Progenitor cell of endocrine pancreas (in vitro differentiated cells): ENCODE measurements around the gene DTD1. TPM values are rescaled to one million over a fixed set of nuclear protein-coding genes. Genes with fewer than 3 reads are reported as not detected.
A peak's percentile ranks its signal among the peaks of the same experiment; 100 is the strongest.

Source experiments
- DNase-seq: peaks from one replicate; pipeline ENCODE4 v3.0.0; 2021; ENCODE audit warnings: low spot score; ENCODE audit not compliant: unreplicated experiment
- H3K27ac Mint-ChIP-seq: 2 replicates; pipeline ENCODE4 v1.8.0; 2021; ENCODE audit warnings: mild to moderate bottlenecking, moderate library complexity, mixed read lengths
- H3K27me3 Mint-ChIP-seq: 2 replicates; pipeline ENCODE4 v1.8.0; 2021; ENCODE audit warnings: mixed read lengths
- H3K36me3 Mint-ChIP-seq: 2 replicates; pipeline ENCODE4 v1.8.0; 2022; ENCODE audit warnings: mixed read lengths; ENCODE audit not compliant: insufficient read depth
- H3K4me1 Mint-ChIP-seq: 2 replicates; pipeline ENCODE4 v1.8.0; 2021; ENCODE audit warnings: low read depth, mixed read lengths
- H3K4me3 Mint-ChIP-seq: 2 replicates; pipeline ENCODE4 v1.8.0; 2021; ENCODE audit warnings: low read depth, mild to moderate bottlenecking, moderate library complexity, mixed read lengths
- H3K9me3 Mint-ChIP-seq: 2 replicates; pipeline ENCODE4 v1.8.0; 2021; ENCODE audit warnings: low read depth, mixed read lengths
- total RNA-seq: library from RNA; stranded (reverse); gene quantifications from 2 replicates; pipeline ENCODE4 v1.2.1, GENCODE V29; 2021
- TF ChIP-seq, protein P1 (sequence below): fragments of 200-600 bp; sonication (generic); IDR thresholded peaks from one replicate; pipeline ENCODE4 v1.5.0; 2021; ENCODE audit warnings: antibody characterized with exemption, mild to moderate bottlenecking; ENCODE audit not compliant: unreplicated experiment

The DTD1 gene
- total RNA-seq, 1 donor from 2014 or later: 26.8 TPM

DNA sequence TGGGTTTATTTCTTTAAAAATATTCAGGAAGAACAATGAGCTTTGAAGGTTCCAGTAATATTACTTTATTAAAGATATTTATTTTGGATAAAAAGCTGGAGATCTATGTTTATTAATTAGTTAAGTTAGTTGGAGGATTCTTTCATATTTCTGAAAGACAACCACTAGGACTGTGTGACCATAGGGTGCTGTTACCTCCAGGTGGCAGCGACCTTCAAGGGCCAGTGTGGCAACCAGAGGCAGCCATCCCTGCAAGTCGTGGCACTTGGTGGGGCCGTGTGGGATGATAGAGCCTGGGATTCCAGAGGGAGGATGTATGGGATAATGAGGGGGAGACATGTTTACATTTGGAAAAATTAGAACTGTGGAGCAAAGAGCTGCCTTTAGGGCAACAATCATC, 130.3 kb downstream of the DTD1 start:
- Mint-ChIP-seq H3K9me3 (peaks cover 7% of the 10 kb centered on the region), H3K27ac (no peak overlapping the region), H3K27me3 (no peaks in the 10 kb centered on the region), H3K4me1 (no peaks in the 10 kb centered on the region), H3K4me3 (no peak overlapping the region), H3K36me3 (peaks cover 4% of the 10 kb centered on the region)
- no peak for DNase-seq
- TF ChIP-seq, protein P1, sequence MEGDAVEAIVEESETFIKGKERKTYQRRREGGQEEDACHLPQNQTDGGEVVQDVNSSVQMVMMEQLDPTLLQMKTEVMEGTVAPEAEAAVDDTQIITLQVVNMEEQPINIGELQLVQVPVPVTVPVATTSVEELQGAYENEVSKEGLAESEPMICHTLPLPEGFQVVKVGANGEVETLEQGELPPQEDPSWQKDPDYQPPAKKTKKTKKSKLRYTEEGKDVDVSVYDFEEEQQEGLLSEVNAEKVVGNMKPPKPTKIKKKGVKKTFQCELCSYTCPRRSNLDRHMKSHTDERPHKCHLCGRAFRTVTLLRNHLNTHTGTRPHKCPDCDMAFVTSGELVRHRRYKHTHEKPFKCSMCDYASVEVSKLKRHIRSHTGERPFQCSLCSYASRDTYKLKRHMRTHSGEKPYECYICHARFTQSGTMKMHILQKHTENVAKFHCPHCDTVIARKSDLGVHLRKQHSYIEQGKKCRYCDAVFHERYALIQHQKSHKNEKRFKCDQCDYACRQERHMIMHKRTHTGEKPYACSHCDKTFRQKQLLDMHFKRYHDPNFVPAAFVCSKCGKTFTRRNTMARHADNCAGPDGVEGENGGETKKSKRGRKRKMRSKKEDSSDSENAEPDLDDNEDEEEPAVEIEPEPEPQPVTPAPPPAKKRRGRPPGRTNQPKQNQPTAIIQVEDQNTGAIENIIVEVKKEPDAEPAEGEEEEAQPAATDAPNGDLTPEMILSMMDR: peak; percentile 21

DNA sequence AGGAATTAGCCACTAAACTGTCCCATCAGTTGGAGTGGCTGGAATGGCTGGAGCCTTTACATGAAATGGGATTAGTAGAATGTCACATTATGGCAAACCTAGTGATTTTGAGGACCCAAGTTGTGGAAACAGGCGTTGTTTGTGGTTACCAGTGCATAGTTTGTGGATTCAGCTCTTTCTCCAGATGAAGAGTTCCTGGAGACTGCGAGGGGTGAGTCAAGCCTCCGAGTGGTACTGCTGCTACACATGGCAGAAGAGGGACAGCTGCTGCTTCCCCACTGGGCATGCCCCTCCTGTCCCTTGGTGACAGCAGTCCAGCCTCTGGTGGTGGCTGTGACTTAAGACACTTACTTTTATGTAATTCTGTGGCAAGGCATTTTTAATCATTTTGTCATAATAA, 131.6 kb downstream of the DTD1 start:
- peaks cover 4% of the 10 kb centered on the region for H3K36me3 Mint-ChIP-seq
- no peak overlapping the region for H3K4me3 Mint-ChIP-seq
- TF ChIP-seq, protein P1: no peak

DNA sequence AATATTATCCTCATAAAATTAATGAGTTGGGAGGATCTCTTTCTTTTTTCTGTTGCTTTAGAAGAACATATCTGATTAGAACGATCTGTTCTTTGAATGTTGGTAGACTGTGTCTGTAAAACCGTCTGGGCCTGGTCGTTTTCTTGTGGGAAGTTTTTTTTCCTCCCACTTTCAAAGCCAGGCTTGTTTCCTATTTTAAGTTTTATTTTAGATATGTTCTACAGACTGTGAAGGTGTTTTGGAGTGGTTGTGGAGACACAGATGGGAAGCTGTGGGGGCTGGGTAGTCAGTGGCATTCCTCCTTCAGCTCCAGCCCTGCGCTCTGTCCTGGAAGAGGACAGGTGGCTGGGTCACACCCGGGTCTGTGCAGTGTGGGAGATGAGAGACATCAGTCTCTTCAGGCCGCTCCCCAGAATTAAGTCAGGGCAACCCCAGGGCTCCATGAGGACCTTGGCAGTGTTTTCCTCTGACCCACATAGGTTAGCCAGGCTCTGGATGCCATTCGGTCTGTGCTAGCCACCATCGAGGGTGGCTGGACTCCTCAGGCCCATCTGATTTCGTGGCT, 133.8 kb downstream of the DTD1 start:
- H3K27me3 Mint-ChIP-seq: no peaks in the 10 kb centered on the region
- TF ChIP-seq, protein P1: no peak
- H3K4me1 Mint-ChIP-seq: peaks cover 15% of the 10 kb centered on the region
- H3K27ac Mint-ChIP-seq: no peak overlapping the region
- H3K36me3 Mint-ChIP-seq: peaks cover 4% of the 10 kb centered on the region
- no peak for DNase-seq
- peaks cover 7% of the 10 kb centered on the region for H3K9me3 Mint-ChIP-seq
- no peak overlapping the region for H3K4me3 Mint-ChIP-seq

More for the DNA sequence above, 131.6 kb downstream of the DTD1 start:
- H3K9me3 Mint-ChIP-seq: peaks cover 7% of the 10 kb centered on the region
- no peak overlapping the region for H3K27ac Mint-ChIP-seq
- no peaks in the 10 kb centered on the region for H3K27me3 Mint-ChIP-seq
- H3K4me1 Mint-ChIP-seq: no peaks in the 10 kb centered on the region
- no peak for DNase-seq

DNA sequence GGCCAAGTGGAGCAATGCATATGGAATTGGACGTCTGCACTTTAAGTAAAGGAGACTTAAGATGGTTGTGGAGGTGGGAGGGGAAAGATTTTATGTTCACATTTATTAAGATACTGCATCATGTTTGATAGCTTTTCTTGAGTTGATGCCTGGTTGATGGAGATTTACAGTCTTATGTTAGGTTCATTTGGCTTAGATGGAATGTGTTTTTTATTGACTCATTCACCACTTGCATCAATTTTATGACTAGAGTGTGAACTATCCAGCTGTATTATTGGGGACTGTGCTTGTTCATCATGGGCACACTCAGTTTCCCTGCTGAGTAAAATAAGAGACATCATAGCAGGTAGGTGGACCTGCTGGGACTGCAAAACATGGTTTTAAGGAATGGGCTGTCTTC, 134.5 kb downstream of the DTD1 start:
- Mint-ChIP-seq H3K36me3 (peaks cover 4% of the 10 kb centered on the region), H3K9me3 (peaks cover 7% of the 10 kb centered on the region), H3K4me1 (peaks cover 20% of the 10 kb centered on the region), H3K27me3 (peaks cover 4% of the 10 kb centered on the region), H3K4me3 (no peak overlapping the region), H3K27ac (no peak overlapping the region)
- DNase-seq: no peak
- TF ChIP-seq, protein P1: no peak

DNA sequence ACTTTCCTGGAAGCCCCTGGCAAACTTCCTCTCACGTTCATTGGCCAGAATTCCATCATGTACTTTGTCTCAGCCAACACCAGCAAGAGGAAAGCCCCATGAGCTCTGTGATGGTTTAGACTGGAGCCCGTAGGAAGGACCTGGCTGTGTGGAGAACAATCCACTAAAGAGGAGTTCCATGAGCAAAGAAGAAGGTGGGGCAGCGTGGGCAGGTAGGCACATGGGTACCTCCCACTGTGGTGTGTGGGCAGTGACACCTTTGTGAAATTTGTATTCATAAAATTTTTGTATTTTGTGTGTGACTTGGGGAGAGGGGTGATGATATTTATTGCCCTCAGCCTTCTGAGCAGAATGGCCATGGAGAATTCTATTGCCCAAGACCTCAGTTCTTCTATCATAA, 136.2 kb downstream of the DTD1 start:
- DNase-seq: no peak
- TF ChIP-seq, protein P1: no peak
- Mint-ChIP-seq H3K4me3 (no peak overlapping the region), H3K4me1 (peaks cover 20% of the 10 kb centered on the region), H3K27ac (no peak overlapping the region), H3K36me3 (peaks cover 4% of the 10 kb centered on the region), H3K27me3 (peaks cover 8% of the 10 kb centered on the region), H3K9me3 (peaks cover 7% of the 10 kb centered on the region)
